ENCODE measurements around the gene TBC1D22A.

DNA sequence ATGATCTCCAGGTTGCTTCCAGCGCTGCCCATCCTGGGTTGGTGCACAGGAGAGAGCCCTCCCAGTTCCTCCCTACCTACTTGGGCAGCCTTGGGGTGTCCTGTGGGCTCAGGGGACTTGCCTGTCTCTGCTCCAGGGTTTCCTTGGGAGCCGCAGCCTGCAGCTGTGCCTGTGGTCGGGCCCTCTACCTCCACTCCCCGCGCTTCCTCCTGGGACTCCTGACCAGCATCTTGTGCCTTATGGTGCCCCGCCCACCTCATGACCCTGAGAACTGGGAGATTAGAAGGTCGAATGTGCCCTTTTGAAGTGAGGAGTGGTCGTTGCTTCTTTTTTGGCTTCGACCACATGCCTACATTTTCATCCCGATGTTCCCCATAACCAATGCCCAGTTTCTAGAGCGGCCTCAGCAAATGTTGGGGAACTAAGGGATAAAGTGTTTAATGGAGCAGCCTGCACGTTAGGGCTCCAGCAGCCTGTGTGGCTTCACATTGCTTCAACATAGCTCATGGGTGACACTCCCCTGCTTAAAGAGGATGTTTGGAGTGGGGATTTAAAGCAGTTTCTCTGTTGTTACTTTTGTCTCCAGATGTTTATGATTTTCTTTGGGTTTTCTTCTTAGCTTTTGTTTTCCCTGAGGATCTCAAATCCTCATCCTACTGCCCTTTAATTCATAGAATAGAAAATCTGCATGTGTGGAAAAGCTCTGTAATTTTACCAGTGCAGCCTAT, 248.8 kb downstream of the TBC1D22A start:
- TF ChIP-seq, protein P1, sequence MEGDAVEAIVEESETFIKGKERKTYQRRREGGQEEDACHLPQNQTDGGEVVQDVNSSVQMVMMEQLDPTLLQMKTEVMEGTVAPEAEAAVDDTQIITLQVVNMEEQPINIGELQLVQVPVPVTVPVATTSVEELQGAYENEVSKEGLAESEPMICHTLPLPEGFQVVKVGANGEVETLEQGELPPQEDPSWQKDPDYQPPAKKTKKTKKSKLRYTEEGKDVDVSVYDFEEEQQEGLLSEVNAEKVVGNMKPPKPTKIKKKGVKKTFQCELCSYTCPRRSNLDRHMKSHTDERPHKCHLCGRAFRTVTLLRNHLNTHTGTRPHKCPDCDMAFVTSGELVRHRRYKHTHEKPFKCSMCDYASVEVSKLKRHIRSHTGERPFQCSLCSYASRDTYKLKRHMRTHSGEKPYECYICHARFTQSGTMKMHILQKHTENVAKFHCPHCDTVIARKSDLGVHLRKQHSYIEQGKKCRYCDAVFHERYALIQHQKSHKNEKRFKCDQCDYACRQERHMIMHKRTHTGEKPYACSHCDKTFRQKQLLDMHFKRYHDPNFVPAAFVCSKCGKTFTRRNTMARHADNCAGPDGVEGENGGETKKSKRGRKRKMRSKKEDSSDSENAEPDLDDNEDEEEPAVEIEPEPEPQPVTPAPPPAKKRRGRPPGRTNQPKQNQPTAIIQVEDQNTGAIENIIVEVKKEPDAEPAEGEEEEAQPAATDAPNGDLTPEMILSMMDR (optimal IDR thresholded peaks at IDR 0.05 in 1 of 3, IDR thresholded peaks at IDR 0.05 in 1 of 3, conservative IDR thresholded peaks at IDR 0.05 in 1 of 3; ENCODE audit: extremely low read depth in 1 of 3, insufficient read depth in 2 of 3, low read length in 3 of 3): no peak
- no peak for TF ChIP-seq EZH2 (IDR thresholded peaks at IDR 0.05; ENCODE audit: low read length)

Data from keratinocyte (primary cell).